Measurements from ENCODE around the gene NOVA2. TPM values are rescaled to one million over a fixed set of nuclear protein-coding genes. Genes with fewer than 3 reads are reported as not detected.

NOVA2 gene
- total and polyA plus RNA-seq, 2 donors (not counting 3 experiments of a cell fraction or from before 2014, with no cell fraction given): 5.6 to 34.2 TPM

DNA sequence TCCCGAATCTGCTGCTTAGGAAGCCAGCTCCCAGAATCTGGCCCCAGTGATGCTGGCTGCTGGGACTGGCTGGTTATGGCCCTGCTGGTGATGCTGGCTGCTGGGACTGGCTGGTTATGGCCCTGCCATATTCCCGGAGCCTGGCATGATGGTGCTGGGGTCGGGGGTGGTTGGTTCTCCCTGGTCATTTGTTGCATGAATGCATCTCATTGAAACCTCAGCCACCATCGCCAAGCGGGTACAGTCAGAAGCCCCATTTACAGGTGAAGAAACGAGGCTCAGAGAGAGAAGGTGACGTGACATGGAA, 47.1 kb upstream of the NOVA2 start:
- Histone ChIP-seq H3K9ac (replicated peaks; ENCODE audit: extremely low read depth, insufficient read depth, low read length) (no peak overlapping the region), H2AFZ (ENCODE audit: low read depth, low read length) (no peak overlapping the region), H3K4me3 (replicated peaks in 1 of 3; ENCODE audit: insufficient read depth in 1 of 3, low read depth in 1 of 3, low read length in 3 of 3) (no peak overlapping the region), H3K9me3 (replicated peaks; ENCODE audit: control insufficient read depth, insufficient read depth, low read length) (no peaks in the 10 kb centered on the region), H4K20me1 (replicated peaks; ENCODE audit: control insufficient read depth, extremely low read depth, insufficient read depth, low read length) (no peaks in the 10 kb centered on the region), H3K27ac (ENCODE audit: insufficient read depth, low read depth, low read length) (no peak overlapping the region), H3K27me3 (ENCODE audit: control insufficient read depth in 2 of 2, insufficient read depth in 2 of 2, low read length in 2 of 2) (peaks cover 2 to 9% of the 10 kb centered on the region in 2 experiments), H3K79me2 (ENCODE audit: control insufficient read depth, insufficient read depth, low read length) (no peaks in the 10 kb centered on the region), H3K9me1 (replicated peaks; ENCODE audit: control insufficient read depth, extremely low read depth, insufficient read depth, low read length) (no peaks in the 10 kb centered on the region), H3K36me3 (ENCODE audit: control insufficient read depth in 2 of 2, extremely low read depth in 1 of 2, insufficient read depth in 2 of 2, low read length in 2 of 2) (peaks cover 0 to 5% of the 10 kb centered on the region in 2 experiments), H3K4me2 (ENCODE audit: insufficient read depth, low read length) (no peak overlapping the region), H3K4me1 (ENCODE audit: control insufficient read depth, extremely low read depth, insufficient read depth, low read length) (peaks cover 12% of the 10 kb centered on the region)
- BruUV-seq (replicated peaks): no TSS peak
- POLR2A ChIA-PET: no interaction called here
- dilution Hi-C loops (cut with MboI; ENCODE audit: extremely low pct_ligation_motif_present, low sequenced_read_pairs) (no loop called here), intact Hi-C loops (cut with micrococcal nuclease) (no loop called here)
- TF ChIP-seq FOS (IDR thresholded peaks at IDR 0.05; ENCODE audit: borderline replicate concordance, insufficient read depth, low read length) (no peak), POLR2AphosphoS5 (IDR thresholded peaks at IDR 0.05; ENCODE audit: insufficient read depth, low read depth, low read length) (no peak), JUN (IDR thresholded peaks at IDR 0.05; ENCODE audit: borderline replicate concordance, insufficient read depth, insufficient read length, low read depth) (no peak)
- CTCF ChIA-PET: interaction anchor here (1.3 to 12.1 kb wide), 3 partner anchors 8 to 59 kb away, joined by 9 to 460 read pairs (median 28); no protein-coding TSS in a partner anchor
- FAIRE-seq: no peak
- no peak for DNase-seq (ENCODE audit: low read depth, low spot score)

- H3K9ac ChIP-seq (replicated peaks; ENCODE audit: extremely low read depth, insufficient read depth, low read length): no peak overlapping the region
- DNase-seq (ENCODE audit: low read depth, low spot score) (no peak), FAIRE-seq (no peak)
- no TSS peak for BruUV-seq (replicated peaks)
- peaks cover 6 to 13% of the 10 kb centered on the region in 2 experiments for H3K27me3 ChIP-seq (ENCODE audit: control insufficient read depth in 2 of 2, insufficient read depth in 2 of 2, low read length in 2 of 2)
- H3K79me2 ChIP-seq (ENCODE audit: control insufficient read depth, insufficient read depth, low read length): no peaks in the 10 kb centered on the region
- ChIA-PET CTCF (interaction anchor here (1.3 to 12.1 kb wide), 4 partner anchors 10 to 246 kb away, joined by 3 to 460 read pairs (median 16); no protein-coding TSS in a partner anchor), POLR2A (no interaction called here)
- H3K9me1 ChIP-seq (replicated peaks; ENCODE audit: control insufficient read depth, extremely low read depth, insufficient read depth, low read length): no peaks in the 10 kb centered on the region
- no peaks in the 10 kb centered on the region for H3K9me3 ChIP-seq (replicated peaks; ENCODE audit: control insufficient read depth, insufficient read depth, low read length)
- dilution Hi-C loops (cut with MboI; ENCODE audit: extremely low pct_ligation_motif_present, low sequenced_read_pairs) (no loop called here), intact Hi-C loops (cut with micrococcal nuclease) (loop anchor here (5.0 kb wide), 1 partner anchor 92 kb away; no protein-coding TSS in a partner anchor)
- no peak overlapping the region for H3K27ac ChIP-seq (ENCODE audit: insufficient read depth, low read depth, low read length)
- peaks cover 16% of the 10 kb centered on the region for H3K4me1 ChIP-seq (ENCODE audit: control insufficient read depth, extremely low read depth, insufficient read depth, low read length)
- peaks cover 0 to 5% of the 10 kb centered on the region in 2 experiments for H3K36me3 ChIP-seq (ENCODE audit: control insufficient read depth in 2 of 2, extremely low read depth in 1 of 2, insufficient read depth in 2 of 2, low read length in 2 of 2)
- no peaks in the 10 kb centered on the region for H4K20me1 ChIP-seq (replicated peaks; ENCODE audit: control insufficient read depth, extremely low read depth, insufficient read depth, low read length)
- no peak overlapping the region for H3K4me2 ChIP-seq (ENCODE audit: insufficient read depth, low read length)
- H3K4me3 ChIP-seq (replicated peaks in 1 of 3; ENCODE audit: insufficient read depth in 1 of 3, low read depth in 1 of 3, low read length in 3 of 3): no peak overlapping the region
- no peak for TF ChIP-seq POLR2A (IDR thresholded peaks at IDR 0.05; ENCODE audit: low read depth, low read length)
- TF ChIP-seq JUN (IDR thresholded peaks at IDR 0.05; ENCODE audit: borderline replicate concordance, insufficient read depth, insufficient read length, low read depth): no peak
- no peak for TF ChIP-seq FOS (IDR thresholded peaks at IDR 0.05; ENCODE audit: borderline replicate concordance, insufficient read depth, low read length)
- no peak for TF ChIP-seq MYC (IDR thresholded peaks at IDR 0.05; ENCODE audit: low read depth, low read length)
- no peak overlapping the region for H2AFZ ChIP-seq (ENCODE audit: low read depth, low read length)
These were observed 45.6 kb upstream of the NOVA2 start for GRCh38 chr19:46019270-46019669.
